NCI-H187 treated with DMSO at 0.1 percent for 48 hours (cell line): Measurements from ENCODE around the gene ADARB2.
A peak's percentile ranks its signal among the peaks of the same experiment; 100 is the strongest.
"Not testable (repeated sequence)": the region's sequence is repeated elsewhere in the genome, so short reads cannot be mapped to it uniquely, and the experiment has no call there.

ENCODE experiments used
- DNase-seq: peaks from one replicate; lab custom pipeline; 2025; lab: John Stamatoyannopoulos, UW

ADARB2 gene

DNA sequence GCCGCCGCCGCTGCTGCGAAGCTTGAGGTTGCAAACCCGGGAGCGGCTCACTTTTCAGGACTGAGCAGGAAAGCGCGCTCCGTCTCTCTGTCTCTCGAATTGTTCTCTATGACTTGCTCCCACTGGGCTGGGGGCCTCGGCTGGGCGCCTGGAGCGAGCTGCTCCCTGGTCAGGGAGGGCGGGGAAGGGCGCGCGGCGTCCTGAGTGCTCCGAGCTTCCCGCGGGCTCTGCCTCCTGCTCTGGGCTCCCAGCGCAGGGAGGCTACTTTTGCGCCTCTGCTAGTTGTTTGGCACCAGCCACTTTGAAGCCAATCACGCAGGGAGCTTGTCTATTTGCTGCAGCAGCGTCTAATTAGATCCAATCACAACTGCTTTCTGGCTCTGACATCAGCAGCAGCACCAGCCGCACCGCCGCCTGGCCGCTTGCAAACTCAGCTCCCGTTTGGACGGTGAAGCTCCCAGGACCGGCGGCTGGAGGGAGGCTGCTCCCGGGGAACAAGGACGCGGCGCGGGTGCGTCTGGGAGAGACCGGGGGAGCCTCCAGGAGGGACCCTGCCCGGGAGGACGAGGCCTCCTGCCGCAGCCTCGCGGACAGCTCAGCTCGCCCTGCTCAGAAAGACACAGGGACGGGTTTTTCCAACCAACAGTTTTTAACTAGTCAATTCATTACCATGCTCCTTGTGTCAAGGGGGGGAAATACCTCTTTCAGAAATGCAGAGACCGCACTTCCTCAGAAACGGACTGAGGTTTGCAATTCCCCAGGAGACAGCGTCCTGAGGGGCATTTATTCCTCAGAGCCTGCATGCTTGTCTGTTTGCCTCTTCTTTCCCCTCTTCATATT, at the start of gene ADARB2:
Gene ADARB2, minus strand, starts transcription at position 304 of the 840 bp plus-strand sequence.
- peak; percentile 55 for DNase-seq

DNA sequence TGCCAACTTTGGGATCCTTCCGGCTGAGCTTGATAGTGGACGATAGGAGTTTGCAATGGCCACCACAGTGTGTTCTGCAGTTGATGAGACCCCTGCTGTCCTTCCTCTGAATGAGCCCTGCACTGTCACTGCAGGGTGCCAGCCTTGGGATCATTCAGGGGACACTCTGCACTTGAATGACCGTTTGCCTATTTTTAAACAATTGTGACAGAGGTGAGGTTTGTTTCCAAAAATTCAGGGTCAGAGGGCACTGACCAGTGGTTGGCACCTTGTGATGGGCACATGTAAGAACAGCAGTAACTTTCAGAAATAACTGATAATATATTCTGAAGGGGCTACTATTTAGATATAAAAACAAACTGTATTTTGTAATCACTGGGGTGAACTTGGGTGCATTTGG, 48.5 kb upstream of the ADARB2 start:
- DNase-seq, result no peak

DNA sequence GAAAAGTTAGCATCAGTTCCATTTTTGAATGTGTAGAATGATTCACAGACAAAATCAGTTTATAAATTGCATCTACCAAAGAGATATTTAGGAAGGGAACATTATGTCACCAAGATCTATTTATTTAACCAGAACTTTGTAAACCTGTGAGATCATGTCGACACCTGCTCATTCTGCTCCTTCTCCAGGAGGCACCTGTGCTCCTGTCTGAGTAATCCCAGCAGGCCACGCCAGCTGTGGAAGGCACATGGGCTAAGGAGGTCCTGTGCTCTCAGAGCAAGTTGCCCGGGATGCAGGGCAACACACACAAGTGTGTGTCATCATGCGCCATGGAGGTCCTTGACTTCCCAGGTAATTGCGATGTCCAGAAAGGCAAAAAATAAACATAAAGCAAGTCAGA, 45.5 kb upstream of the ADARB2 start:
- DNase-seq, result no peak

DNA sequence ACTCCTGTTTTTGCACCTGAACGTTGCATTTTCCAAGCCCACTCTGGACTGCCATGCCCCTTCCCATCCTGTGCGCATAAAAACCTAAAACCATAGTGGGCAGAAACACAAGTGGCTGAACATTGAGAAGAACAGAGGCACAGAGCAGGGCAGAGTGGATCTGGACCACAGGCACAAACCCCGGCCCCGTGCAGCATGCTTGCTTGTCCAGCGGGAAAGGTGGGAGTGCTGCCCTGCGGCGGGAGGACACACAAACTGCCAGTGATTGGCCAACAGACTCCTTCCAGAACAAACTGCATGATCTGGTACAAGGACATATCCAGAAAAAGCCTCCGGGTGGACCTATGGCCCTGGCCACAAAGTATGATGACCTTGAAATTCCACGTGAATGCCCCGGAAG, 42.5 kb upstream of the ADARB2 start:
- no peak for DNase-seq

DNA sequence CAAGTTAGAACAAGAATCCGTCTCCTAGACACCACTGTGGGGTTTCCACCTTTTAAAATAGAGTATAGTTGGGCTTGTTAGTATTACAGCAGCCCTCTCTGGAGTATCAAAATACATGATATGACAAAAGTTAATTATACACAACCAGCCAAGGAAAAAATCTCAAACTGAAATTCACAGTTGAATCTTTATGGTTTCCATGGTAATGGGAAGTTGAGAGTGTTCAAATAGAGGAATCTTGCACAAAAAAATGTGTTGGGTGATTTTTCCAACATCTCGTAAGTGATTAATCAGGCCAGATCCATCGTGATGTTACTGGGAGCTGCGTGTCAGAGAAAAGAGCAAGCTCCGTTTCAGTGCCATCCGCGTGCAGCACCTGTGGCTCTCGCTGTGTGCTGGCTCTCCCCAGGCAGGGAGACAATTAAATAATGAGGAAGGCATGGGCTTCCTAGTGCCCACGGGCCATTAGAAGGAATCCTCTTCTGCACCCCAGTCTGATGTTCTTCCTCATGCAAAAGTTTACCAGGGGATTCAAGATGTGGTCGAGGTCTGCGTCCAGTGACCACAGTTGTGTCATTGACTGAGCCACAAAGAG, 41.1 kb upstream of the ADARB2 start:
- no peak for DNase-seq

DNA sequence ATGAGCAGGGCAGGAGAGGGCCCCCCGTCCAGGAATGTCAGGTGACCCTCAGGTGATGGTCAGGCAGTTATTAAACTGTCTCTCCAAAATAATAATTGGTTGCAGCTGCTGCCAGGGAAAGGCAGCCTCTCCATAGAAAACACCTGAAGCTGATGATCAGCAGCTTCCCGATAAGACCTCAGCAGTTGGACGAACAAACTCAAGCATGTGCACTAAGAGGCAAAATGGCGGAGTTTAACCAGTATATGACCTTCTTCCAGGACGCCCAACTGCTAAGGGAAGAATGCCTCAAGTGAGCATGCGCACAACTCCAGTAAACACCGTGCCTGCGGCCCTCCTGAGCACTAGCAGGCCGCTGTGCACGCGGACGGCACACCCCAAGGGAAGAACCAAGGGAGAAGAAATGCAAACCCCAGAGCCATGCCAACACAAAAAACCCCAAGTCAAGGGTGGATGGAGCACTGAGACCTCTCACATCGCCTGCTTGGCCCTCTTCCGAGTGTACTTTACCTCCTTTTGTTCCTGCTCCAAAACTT, 38.9 kb upstream of the ADARB2 start:
- no peak for DNase-seq

DNA sequence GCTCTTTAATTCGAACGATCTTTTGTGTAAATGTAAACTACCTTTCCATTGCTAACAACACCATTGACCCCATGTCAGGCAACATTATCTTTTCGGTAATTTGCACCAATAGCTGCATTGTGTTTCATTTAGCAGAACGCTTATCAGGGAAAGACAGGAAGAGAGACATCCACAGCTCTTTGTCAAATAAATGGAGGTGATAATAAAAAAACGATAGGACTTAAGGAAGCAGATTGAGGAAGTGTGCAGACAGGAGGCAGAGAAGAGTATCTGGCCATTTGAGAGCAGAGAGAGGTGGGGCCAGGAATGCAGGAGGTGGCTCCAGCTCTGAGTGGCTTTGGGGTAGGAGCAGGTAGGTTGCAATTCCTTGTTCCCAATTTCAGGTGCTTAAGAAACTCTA, 37.5 kb upstream of the ADARB2 start:
- no peak for DNase-seq

DNA sequence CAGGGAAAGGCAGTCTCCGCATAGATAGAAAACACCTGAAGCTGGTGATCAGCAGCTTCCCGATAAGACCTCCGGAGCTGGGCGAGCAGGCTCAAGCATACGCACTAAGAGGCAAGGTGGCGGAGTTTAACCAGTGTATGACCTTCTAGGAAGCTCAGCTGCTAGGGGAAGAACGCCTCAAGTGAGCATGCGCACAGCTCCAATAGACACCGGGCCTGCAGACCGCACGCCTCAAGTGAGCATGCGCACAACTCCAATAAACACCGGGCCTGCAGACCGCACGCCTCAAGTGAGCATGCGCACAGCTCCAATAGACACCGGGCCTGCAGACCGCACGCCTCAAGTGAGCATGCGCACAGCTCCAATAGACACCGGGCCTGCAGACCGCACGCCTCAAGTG, 35.9 kb upstream of the ADARB2 start:
- not testable (repeated sequence) for DNase-seq

DNA sequence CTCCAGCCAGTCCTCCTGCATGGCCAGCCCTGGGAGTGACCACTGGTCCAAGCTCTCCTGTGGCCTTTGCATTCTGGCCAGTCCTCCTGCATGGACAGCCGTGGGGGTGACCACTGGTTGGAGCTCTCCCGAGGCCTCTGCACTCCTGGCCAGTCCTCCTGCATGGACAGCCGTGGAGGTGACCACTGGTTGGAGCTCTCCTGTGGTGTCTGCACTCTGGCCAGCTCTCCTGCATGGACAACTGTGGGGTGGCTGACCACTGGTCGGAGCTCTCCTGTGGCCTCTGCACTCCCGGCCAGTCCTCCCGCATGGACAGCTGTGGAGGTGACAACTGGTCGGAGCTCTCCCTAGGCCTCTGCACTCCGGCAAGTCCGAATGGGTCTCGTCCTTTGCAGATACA, 28.7 kb upstream of the ADARB2 start:
- no peak for DNase-seq

DNA sequence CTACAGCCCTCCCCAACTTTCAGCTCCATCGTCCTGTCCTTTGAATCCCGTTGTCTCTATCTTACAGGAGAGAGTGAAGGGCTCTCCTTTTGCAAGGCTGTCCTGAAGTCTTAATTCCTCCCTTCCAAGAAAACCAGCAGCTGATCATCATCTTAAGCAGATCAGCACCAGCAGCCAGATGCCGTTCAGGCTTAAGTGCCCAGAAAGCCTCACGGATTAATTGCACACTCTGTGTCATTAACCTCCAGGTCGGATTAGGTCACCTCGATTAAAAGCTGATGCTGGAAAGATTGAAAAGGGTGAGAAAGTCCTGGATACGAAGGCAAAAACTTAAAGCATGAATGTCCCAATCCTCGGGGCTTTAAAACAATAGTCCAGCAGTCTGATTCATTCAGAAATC, 24.8 kb upstream of the ADARB2 start:
- no peak for DNase-seq

DNA sequence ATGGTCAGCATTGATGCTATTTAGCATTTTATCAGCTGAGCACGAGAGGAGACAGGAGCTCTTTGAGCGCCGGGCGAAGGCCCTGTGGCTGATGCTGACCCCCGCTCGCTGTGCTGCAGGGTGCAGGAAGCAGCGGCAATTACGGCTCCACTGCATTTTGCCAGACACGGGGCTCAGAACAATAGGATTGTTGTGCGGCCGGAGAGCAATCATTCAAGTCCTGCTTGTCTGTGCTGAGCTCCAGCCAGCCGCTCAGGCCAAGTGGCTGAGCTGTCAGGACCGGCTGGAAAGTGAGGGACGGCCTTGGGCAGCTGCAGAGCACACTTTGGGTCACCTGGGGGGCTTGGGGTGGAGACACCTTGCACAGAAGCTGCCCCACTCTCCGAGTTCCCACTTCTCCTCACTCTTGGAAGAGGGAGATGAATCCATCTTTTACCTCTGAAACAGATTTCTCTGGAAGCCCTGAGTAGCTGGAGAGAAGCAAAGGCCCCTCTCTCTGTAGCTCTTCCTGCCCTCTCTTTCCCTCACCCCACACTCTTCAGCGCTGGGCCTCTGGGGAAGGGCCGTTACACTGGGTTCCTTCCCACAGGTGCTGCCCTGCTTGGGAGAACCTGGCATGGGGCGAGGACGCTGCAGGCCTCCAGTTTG, 17.3 kb upstream of the ADARB2 start:
- DNase-seq, result no peak

DNA sequence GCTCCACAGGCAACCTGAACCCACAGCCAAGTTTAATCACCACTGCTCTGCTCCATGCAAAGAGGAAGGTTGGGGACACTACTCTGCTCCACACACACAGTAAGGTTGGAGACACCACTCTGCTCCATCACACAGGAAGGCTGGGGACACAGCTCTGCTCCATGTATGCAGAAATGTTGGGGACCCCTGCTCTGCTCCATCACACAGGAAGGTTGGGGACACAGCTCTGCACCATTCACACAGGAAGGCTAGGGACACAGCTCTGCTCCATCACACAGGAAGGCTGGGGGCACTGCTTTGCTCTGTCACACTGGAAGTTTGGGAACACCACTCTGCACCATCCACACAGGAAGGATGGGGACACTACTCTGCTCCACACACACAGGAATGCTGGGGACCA, 14.8 kb upstream of the ADARB2 start:
- DNase-seq, result no peak

DNA sequence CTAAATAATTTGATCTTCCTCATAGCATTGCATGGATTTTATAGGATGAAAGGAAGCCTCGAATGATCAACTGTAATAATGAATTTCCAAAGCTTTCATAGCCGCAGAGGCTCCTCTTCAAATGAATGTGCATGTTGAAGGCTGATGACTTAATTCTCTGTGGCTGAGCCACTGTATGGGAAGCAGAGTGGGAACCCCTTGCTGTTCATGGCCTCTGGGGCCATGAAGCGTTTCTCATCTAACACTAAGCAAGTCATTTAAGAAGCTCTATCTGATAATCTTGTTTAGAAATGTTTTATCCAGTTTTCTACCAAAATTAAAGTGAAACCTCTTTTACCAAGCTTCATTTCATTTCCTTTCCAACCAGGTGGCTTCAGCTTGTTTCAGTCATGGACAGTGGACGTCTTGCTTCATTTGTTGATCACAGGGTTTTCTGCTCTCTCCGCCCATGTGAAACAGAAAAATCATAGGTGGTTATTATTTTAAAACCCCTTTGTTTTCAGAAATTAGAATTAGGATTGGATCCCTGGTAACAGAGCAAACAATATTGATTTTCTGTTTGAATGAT, 10.3 kb upstream of the ADARB2 start:
- DNase-seq, result no peak

DNA sequence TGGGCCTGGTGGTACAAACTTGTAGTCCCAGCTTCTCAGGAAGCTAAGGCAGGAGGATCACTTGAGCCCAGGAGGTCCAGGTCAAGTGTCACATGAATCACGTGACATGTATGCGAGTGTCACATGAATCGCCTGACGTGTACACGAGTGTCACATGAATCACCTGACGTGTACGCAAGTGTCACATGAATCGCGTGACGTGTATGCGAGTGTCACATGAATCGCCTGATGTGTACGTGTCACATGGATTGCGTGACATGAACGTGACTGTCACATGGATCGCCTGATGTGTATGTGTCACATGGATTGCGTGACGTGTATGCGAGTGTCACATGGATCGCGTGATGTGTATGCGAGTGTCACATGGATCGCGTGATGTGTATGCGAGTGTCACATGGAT, 9.5 kb upstream of the ADARB2 start:
- DNase-seq, result no peak

DNA sequence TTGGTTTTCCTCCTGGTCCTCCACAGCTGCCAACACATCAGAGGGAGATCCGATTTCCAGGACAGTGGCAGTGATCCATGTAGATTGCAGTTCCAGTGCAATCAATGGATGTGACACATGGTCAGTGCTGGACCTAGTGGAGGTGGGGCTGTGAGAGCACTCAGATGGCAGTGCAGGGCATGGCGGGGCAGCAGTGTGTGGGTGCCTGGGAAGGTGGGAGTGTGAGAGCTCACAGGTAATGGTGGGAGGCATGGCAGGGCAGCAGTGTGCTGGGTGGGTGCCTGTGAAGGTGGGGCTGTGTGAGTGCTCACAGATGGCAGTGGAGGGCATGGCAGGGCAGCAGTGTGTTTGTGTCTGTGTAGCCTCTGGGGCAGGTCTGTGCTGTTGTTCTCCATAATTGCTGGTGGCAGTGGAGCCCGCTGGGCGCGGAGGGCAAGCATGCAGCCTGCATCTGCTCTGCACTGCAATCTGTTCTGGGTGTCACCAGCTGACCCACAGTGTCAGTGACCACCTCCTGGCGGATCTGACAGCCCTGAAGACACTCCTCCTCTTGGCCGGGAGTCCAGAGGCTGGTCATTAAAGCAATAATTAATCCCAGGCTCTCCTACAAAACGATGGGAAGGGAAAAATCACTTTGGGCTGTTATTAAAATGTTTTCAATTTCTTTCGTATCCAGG, 8.6 kb upstream of the ADARB2 start:
- no peak for DNase-seq

DNA sequence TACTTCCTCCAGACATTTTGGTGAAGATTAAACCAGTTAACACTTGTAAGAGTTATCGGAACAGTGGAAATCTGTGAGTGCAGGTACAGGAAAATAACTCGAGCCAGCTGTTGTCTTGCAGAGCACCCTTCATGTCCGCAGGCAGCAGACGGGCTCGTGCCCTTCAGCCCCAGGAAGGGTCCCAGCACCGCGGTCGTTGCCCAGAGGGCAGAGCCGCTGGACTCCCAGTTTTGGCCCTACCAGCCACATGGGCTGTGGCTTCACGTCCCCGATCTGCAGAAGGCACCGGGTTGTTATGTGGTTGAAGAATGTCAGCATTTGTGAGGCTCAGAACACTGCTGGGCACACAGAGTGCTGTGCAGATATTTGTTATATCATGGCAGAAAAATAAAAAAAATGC, 7.2 kb upstream of the ADARB2 start:
- DNase-seq, result no peak

DNA sequence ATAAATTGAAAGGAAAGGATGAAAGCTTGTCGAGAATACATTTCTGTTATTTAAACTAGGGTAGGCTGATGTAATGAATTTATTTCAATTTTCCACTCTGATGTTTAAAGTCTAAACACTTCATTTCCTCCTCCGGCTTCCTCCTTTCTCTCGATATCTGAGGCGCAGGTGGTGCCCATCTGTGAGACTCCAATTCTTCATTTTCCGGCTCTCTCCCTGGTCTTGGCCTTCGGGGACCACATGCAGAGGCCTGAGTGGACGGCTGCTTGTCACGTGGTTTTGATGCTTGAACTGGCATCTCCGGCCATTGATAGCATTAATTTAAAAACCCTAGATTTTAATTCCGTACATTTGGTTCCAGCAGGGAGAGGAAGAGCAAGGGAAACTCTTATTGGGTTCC, 5.8 kb upstream of the ADARB2 start:
- no peak for DNase-seq

DNA sequence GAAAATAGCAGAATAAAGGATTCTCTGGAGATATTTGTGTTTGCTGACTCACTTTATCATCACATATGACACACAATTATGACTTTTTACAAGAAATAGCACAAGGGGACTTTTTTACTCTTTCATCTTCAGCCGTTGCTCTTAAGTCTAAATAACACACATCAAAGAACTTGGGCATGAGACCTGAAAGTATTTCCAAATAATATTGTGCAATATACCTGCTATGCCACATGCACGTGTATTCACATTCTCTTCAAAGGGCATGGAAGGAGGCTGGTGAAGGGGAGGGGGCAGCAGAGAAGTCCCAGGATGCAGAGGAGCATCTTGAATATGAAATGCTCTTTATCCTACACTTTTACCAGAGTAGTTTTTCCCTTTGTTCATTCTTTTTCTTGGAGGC, 4.1 kb upstream of the ADARB2 start:
- no peak for DNase-seq

DNA sequence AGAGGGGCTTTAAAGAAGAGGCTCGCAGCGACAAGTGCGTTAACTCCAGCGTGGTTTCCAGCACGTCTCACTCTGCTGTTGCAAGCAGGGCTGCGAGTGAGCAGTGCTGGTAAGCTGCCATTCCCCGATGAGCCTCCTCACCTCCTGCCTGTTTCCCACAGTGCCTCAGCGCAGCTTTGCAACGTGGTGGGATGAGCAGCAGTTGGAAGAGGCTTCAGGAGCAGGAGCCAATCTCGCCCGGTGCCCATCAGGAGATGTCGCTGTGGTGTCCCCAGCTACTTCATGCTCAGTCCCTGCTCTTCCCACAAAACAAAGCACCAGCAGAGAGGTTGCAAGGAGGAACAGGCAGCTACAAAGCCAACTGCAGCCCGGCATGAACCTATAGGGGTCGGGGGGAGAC, 2.4 kb upstream of the ADARB2 start:
- DNase-seq, result no peak

DNA sequence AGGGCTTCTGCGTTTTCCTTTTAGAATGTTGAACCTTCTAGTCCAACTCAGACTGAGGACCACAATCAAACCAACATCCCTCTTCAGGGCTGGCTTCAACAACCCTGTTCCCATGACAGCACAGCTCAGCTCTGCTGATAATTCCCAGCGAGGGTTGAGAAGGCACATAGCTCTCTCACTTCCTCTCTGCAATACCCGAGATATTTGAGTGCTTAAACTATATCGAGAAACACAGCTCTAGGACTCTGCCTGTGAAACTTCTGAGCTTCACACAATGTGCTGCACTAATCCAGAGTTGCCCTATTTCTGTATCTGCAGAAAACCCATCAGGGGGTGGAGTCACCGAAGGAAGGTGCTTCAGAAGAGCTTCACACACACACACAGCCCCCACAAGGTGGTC, 1.6 kb upstream of the ADARB2 start:
- no peak for DNase-seq

DNA sequence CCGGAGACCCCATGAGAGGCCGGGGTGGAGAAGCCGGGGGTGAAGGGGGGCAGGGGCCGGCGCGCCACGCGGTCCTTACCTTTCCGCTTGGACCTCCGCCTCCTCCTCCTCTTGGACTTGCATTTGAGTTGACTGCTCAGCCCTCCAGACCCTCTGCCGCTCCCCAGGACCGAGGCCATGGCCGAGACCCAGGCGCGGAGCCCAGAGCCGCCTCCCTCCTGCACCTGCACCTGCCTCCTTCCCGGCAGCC, 428 bp downstream of the ADARB2 start:
- no peak for DNase-seq

DNA sequence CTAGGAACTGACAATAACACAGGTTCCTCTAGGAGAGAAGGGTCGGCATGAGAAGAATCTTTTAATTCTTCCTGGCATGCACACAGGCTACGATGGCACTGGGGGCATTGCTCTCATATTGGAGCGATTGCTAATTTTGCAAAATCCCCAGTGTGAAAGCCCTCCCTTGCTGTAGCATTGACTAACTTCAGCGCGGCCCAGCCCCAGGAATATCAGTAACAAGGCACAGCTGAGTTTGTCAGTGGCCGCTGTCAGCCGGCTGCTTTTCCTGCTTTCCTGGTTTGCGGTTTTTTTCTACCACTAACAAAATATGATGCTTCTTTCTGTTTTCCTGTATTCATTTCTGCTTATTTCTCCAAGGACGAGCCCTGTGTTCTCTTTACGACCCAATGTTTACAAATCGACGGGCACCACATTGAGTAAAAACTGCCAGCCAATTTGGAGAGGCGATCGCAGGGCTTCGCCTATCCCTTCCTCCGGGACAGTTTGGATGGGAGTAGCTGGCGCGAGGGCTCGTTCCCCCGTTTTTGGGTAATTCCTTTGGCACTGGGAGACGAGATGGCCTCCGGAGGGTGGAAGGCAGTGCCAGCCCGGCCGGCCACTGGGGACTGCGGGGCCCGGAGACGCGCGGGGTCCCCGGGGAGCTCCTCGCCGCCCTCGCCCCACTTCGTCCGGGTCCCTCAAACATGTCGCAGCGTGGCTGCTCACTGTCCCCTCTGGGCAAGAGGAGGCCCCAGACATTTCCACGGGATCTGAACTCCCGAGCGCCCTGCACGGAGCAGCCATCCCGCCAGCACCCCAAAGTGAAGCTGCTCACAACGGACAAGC, 967 bp downstream of the ADARB2 start:
- DNase-seq, result no peak
